Stimulated activated CD4-positive, alpha-beta T cell treated with anti-CD3 and anti-CD28 coated beads, Interleukin-2, amount 100 ng/mL, for 4 hours (primary cell): ENCODE data around the gene CIRBP.
"Not testable (repeated sequence)": the region's sequence is repeated elsewhere in the genome, so short reads cannot be mapped to it uniquely, and the experiment has no call there.

Experiments used
- DNase-seq: peaks from one replicate; pipeline ENCODE4 v3.0.0-alpha.2; 2020; ENCODE audit warnings: low read depth

Gene CIRBP

GRCh38 chr19:1244693-1245451 is 24.3 kb upstream of the CIRBP start:
- DNase-seq = no peak

- no peak for DNase-seq
Measured at GRCh38 chr19:1245494-1246264, 23.5 kb upstream of the CIRBP start.

- not testable (repeated sequence) for DNase-seq
Measured at GRCh38 chr19:1246265-1247087, 22.7 kb upstream of the CIRBP start.

GRCh38 chr19:1247748-1248138 is 21.4 kb upstream of the CIRBP start:
- DNase-seq = no peak

GRCh38 chr19:1248139-1248785 is 20.9 kb upstream of the CIRBP start, which contains the start of gene MIDN:
MIDN (plus strand) TSS chr19:1248583; CDS start chr19:1250297, 1,714 bp downstream.
- DNase-seq = no peak

GRCh38 chr19:1248786-1249297 is 20.3 kb upstream of the CIRBP start:
- DNase-seq = peak; percentile 83

- peak; percentile 92 for DNase-seq
Measured at GRCh38 chr19:1249298-1249989, 19.7 kb upstream of the CIRBP start.

- DNase-seq = no peak
Measured at GRCh38 chr19:1249990-1250436, 19.1 kb upstream of the CIRBP start.

- no peak for DNase-seq
Measured at GRCh38 chr19:1250437-1251260, 18.5 kb upstream of the CIRBP start.

- DNase-seq = no peak
Measured at GRCh38 chr19:1251330-1252220, 17.6 kb upstream of the CIRBP start.

GRCh38 chr19:1252221-1252820 is 16.8 kb upstream of the CIRBP start:
- DNase-seq = no peak

- DNase-seq = no peak
Measured at GRCh38 chr19:1252821-1253513, 16.2 kb upstream of the CIRBP start.

GRCh38 chr19:1253514-1254080 is 15.5 kb upstream of the CIRBP start:
- DNase-seq = no peak

GRCh38 chr19:1254081-1254527 is 15.0 kb upstream of the CIRBP start:
- no peak for DNase-seq

- no peak for DNase-seq
Measured at GRCh38 chr19:1254530-1255185, 14.5 kb upstream of the CIRBP start.

GRCh38 chr19:1255186-1256161 is 13.7 kb upstream of the CIRBP start:
- DNase-seq = no peak
